Naive thymus-derived CD4-positive, alpha-beta T cell (primary cell): ENCODE measurements around the gene HNMT. TPM values are rescaled to one million over a fixed set of nuclear protein-coding genes. Genes with fewer than 3 reads are reported as not detected.

Source experiments
- ATAC-seq: fragments of 150-1000 bp; cut with Tn5 transposase; 2 replicates; pipeline ENCODE4 v1.10.0; 2021; ENCODE audit warnings: mild to moderate bottlenecking, moderate library complexity
- CTCF ChIA-PET: fragments of 350-600 bp; sonication (Branson Sonifier 250); formaldehyde crosslinking; loops from one replicate; lab custom pipeline; 2021; ENCODE audit warnings: antibody characterized with exemption; lab: Charles Lee
- POLR2A ChIA-PET: fragments of 350-600 bp; sonication (Branson Sonifier 250); formaldehyde crosslinking; loops from one replicate; lab custom pipeline; 2021; ENCODE audit warnings: antibody characterized with exemption, inconsistent platforms; lab: Charles Lee
- DNase-seq, 9 donors: peaks; one replicate each; pipeline versions ENCODE4 v3.0.0 to v3.0.0-alpha.2; 2020 to 2022; ENCODE audit warnings: mixed read lengths in 1 of 9
- H3K27ac ChIP-seq: one replicate; pipeline ENCODE4 v1.7.0; 2013; ENCODE audit warnings: mild to moderate bottlenecking, low read depth, low read length, moderate library complexity
- H3K27me3 ChIP-seq, 2 donors: one replicate each; pipeline ENCODE4 v1.7.0; 2013; ENCODE audit warnings: low read length in 2 of 2, mild to moderate bottlenecking in 2 of 2, moderate library complexity in 2 of 2; ENCODE audit not compliant: control insufficient read depth in 2 of 2, insufficient read depth in 2 of 2
- H3K36me3 ChIP-seq, 3 experiments: 1 replicate in 2 of 3; 2 replicates in 1 of 3; pipeline ENCODE4 v1.7.0; 2013; ENCODE audit warnings: low read length in 3 of 3, mild to moderate bottlenecking in 3 of 3, moderate library complexity in 1 of 3; ENCODE audit not compliant: insufficient read depth in 3 of 3, control insufficient read depth in 2 of 3
- H3K4me1 ChIP-seq, 2 donors: one replicate each; pipeline ENCODE4 v1.7.0; 2013; ENCODE audit warnings: low read length in 2 of 2, mild to moderate bottlenecking in 2 of 2, moderate library complexity in 1 of 2; ENCODE audit not compliant: control insufficient read depth in 2 of 2, insufficient read depth in 2 of 2
- H3K4me3 ChIP-seq: 2 replicates; pipeline ENCODE4 v1.7.0; 2013; ENCODE audit warnings: mild to moderate bottlenecking, low read length
- H3K9me3 ChIP-seq, 3 experiments: 1 replicate in 2 of 3; 2 replicates in 1 of 3; pipeline ENCODE4 v1.7.0; 2013; ENCODE audit warnings: low read length in 3 of 3; ENCODE audit not compliant: control insufficient read depth in 2 of 3
- H3K27ac Mint-ChIP-seq, 9 donors: one replicate each; pipeline ENCODE4 v1.8.0; 2020 to 2022; ENCODE audit warnings: mixed read lengths in 9 of 9, mild to moderate bottlenecking in 8 of 9, moderate library complexity in 5 of 9, inconsistent platforms in 2 of 9
- H3K27me3 Mint-ChIP-seq, 5 donors: one replicate each; pipeline ENCODE4 v1.8.0; 2021 to 2022; ENCODE audit warnings: mixed read lengths in 5 of 5, mild to moderate bottlenecking in 1 of 5
- H3K36me3 Mint-ChIP-seq, 5 donors: one replicate each; pipeline ENCODE4 v1.8.0; 2020 to 2022; ENCODE audit warnings: mixed read lengths in 5 of 5, mild to moderate bottlenecking in 3 of 5, inconsistent platforms in 1 of 5
- H3K4me1 Mint-ChIP-seq, 7 donors: one replicate each; pipeline ENCODE4 v1.8.0; 2020 to 2022; ENCODE audit warnings: mixed read lengths in 7 of 7, mild to moderate bottlenecking in 3 of 7, inconsistent platforms in 1 of 7
- H3K4me3 Mint-ChIP-seq, 10 donors: one replicate each; pipeline ENCODE4 v1.8.0; 2020 to 2022; ENCODE audit warnings: mild to moderate bottlenecking in 10 of 10, mixed read lengths in 10 of 10, moderate library complexity in 6 of 10, inconsistent platforms in 2 of 10
- H3K9me3 Mint-ChIP-seq, 11 donors: one replicate each; pipeline ENCODE4 v1.8.0; 2020 to 2022; ENCODE audit warnings: mixed read lengths in 11 of 11, mild to moderate bottlenecking in 4 of 11, inconsistent platforms in 1 of 11, moderate library complexity in 1 of 11
- intact Hi-C, 2 donors: fragments of 100-400 bp; cut with micrococcal nuclease; formaldehyde crosslinking; loops; one replicate each; pipeline ENCODE4 v1.15.1; 2023
- polyA plus RNA-seq, 2 donors: library from polyadenylated mRNA; unstranded; fragments of 300-500 nt; fragmentation: Illumina TruSeq; gene quantifications; one replicate each; pipeline ENCODE4 v1.2.3, GENCODE V29; 2021
- total RNA-seq, 6 experiments: library from RNA in 5 of 6; stranded (reverse) in 5 of 6; gene quantifications; 1 replicate in 5 of 6; 2 replicates in 1 of 6; pipeline ENCODE4 v1.2.3 and lab custom pipeline; 2021 to 2026

Gene HNMT
- total and polyA plus RNA-seq, 7 experiments from 2014 or later = 1.1 to 7.5 (median 1.7) TPM; not detected in 3

DNA sequence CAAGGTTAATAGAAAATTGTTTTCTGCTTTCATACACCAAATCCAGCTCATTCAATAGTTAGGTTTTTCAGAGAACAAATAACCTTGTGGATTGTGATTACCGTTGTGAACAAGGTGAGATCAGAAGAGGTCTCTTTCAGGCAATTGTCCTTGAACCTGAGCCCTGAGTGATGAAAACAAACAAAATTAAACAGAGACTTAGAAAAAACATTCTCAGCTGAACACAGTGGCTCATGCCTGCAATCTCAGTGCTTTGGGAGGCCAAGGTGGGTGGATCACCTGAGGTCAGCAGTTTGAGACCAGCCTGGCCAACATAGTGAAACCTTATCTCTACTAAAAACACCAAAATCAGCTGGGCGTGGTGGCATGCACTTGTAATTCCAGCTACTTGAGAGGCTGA lies 68.1 kb downstream of the HNMT start:
- CTCF ChIA-PET = no interaction called here
- H3K4me1 Mint-ChIP-seq = no peaks in the 10 kb centered on the region
- ATAC-seq = no peak
- no peaks in the 10 kb centered on the region for H3K27me3 ChIP-seq
- H3K27ac Mint-ChIP-seq = no peak overlapping the region
- DNase-seq = no peak
- H3K27me3 Mint-ChIP-seq = peaks cover 0 to 7% (median 0%) of the 10 kb centered on the region in 5 donors
- no peaks in the 10 kb centered on the region for H3K4me1 ChIP-seq
- no peaks in the 10 kb centered on the region for H3K36me3 ChIP-seq
- no peak overlapping the region for H3K4me3 Mint-ChIP-seq
- no peak overlapping the region for H3K27ac ChIP-seq
- no peaks in the 10 kb centered on the region for H3K36me3 Mint-ChIP-seq
- H3K4me3 ChIP-seq = no peak overlapping the region
- H3K9me3 Mint-ChIP-seq = peaks cover 0 to 2% (median 0%) of the 10 kb centered on the region in 11 donors
- no peaks in the 10 kb centered on the region for H3K9me3 ChIP-seq
- intact Hi-C loops = no loop called here
- POLR2A ChIA-PET = no interaction called here

- CTCF ChIA-PET = no interaction called here
- H3K36me3 Mint-ChIP-seq = no peaks in the 10 kb centered on the region
- Histone ChIP-seq H3K36me3 (no peaks in the 10 kb centered on the region), H3K4me1 (no peaks in the 10 kb centered on the region), H3K27me3 (no peaks in the 10 kb centered on the region), H3K4me3 (no peak overlapping the region), H3K27ac (no peak overlapping the region), H3K9me3 (no peaks in the 10 kb centered on the region)
- intact Hi-C loops = no loop called here
- H3K27me3 Mint-ChIP-seq = peaks cover 0 to 7% (median 0%) of the 10 kb centered on the region in 5 donors
- POLR2A ChIA-PET = no interaction called here
- no peaks in the 10 kb centered on the region for H3K4me1 Mint-ChIP-seq
- DNase-seq (no peak), ATAC-seq (no peak)
- no peak overlapping the region for H3K27ac Mint-ChIP-seq
- peaks cover 0 to 2% (median 0%) of the 10 kb centered on the region in 11 donors for H3K9me3 Mint-ChIP-seq
- H3K4me3 Mint-ChIP-seq = no peak overlapping the region
These were observed 70.3 kb downstream of the HNMT start for GRCh38 chr2:138034536-138034935.

GRCh38 chr2:138035608-138036217 lies 71.4 kb downstream of the HNMT start:
- Histone ChIP-seq H3K27ac (no peak overlapping the region), H3K36me3 (no peaks in the 10 kb centered on the region), H3K4me1 (no peaks in the 10 kb centered on the region), H3K27me3 (no peaks in the 10 kb centered on the region), H3K9me3 (no peaks in the 10 kb centered on the region), H3K4me3 (no peak overlapping the region)
- intact Hi-C loops = no loop called here
- no peak for ATAC-seq
- H3K9me3 Mint-ChIP-seq = peaks cover 0 to 3% (median 0%) of the 10 kb centered on the region in 11 donors
- H3K27me3 Mint-ChIP-seq = peaks cover 0 to 7% (median 0%) of the 10 kb centered on the region in 5 donors
- no peaks in the 10 kb centered on the region for H3K4me1 Mint-ChIP-seq
- H3K36me3 Mint-ChIP-seq = no peaks in the 10 kb centered on the region
- ChIA-PET POLR2A (no interaction called here), CTCF (interaction anchor here (0.6 to 0.7 kb wide), 2 partner anchors 313 to 682 kb away, joined by 3 read pairs; no protein-coding TSS in a partner anchor)
- DNase-seq = no peak
- no peak overlapping the region for H3K27ac Mint-ChIP-seq
- H3K4me3 Mint-ChIP-seq = no peak overlapping the region

GRCh38 chr2:138036522-138036921 lies 72.2 kb downstream of the HNMT start:
- H3K27ac ChIP-seq = no peak overlapping the region

DNA sequence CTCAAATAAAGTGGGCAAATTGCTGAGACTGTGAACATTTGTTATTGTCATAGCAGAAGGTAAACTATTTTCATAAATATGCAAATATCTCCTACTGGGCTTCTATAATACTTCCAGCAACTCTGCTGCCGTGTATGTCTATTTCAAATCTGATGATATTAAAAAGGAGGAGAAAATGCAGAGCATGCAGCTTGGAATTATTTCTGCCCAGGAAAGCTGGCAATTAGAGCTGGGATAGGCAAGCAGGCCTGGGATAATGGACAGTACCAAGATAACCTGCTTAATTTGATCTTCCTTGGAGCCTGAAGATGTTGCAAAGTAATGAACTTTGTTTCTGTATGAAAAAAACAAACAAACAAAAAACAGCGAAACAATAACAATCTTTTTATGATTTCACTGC lies 72.8 kb downstream of the HNMT start:
- no peak for DNase-seq
- CTCF ChIA-PET = no interaction called here

More at GRCh38 chr2:138036522-138036921, 72.2 kb downstream of the HNMT start:
- peaks cover 0 to 6% (median 0%) of the 10 kb centered on the region in 11 donors for H3K9me3 Mint-ChIP-seq
- intact Hi-C loops = no loop called here
- no peak for DNase-seq
- CTCF ChIA-PET = no interaction called here
- H3K27me3 ChIP-seq = no peaks in the 10 kb centered on the region
- POLR2A ChIA-PET = no interaction called here
- ATAC-seq = no peak
- H3K4me3 Mint-ChIP-seq = no peak overlapping the region
- H3K36me3 Mint-ChIP-seq = no peaks in the 10 kb centered on the region
- H3K4me1 ChIP-seq = no peaks in the 10 kb centered on the region
- H3K27ac Mint-ChIP-seq = no peak overlapping the region
- H3K27me3 Mint-ChIP-seq = peaks cover 0 to 7% (median 0%) of the 10 kb centered on the region in 5 donors
- H3K36me3 ChIP-seq = no peaks in the 10 kb centered on the region
- no peaks in the 10 kb centered on the region for H3K4me1 Mint-ChIP-seq
- H3K9me3 ChIP-seq = no peaks in the 10 kb centered on the region
- H3K4me3 ChIP-seq = no peak overlapping the region

GRCh38 chr2:138040616-138041015 lies 76.3 kb downstream of the HNMT start:
- Mint-ChIP-seq H3K4me3 (no peak overlapping the region), H3K4me1 (no peaks in the 10 kb centered on the region), H3K27ac (no peak overlapping the region), H3K9me3 (peaks cover 0 to 23% (median 11%) of the 10 kb centered on the region in 11 donors), H3K36me3 (peaks cover 0 to 5% (median 0%) of the 10 kb centered on the region in 5 donors), H3K27me3 (peaks cover 0 to 5% (median 4%) of the 10 kb centered on the region in 5 donors)
- CTCF ChIA-PET = no interaction called here
- Histone ChIP-seq H3K9me3 (no peaks in the 10 kb centered on the region), H3K27ac (no peak overlapping the region), H3K4me1 (no peaks in the 10 kb centered on the region), H3K27me3 (no peaks in the 10 kb centered on the region), H3K4me3 (no peak overlapping the region), H3K36me3 (no peaks in the 10 kb centered on the region)
- ATAC-seq = no peak
- no peak for DNase-seq
- intact Hi-C loops = no loop called here
- POLR2A ChIA-PET = no interaction called here

More for the DNA sequence above, 72.8 kb downstream of the HNMT start:
- intact Hi-C loops = no loop called here
- Mint-ChIP-seq H3K9me3 (peaks cover 0 to 6% (median 0%) of the 10 kb centered on the region in 11 donors), H3K27me3 (peaks cover 0 to 7% (median 0%) of the 10 kb centered on the region in 5 donors), H3K4me1 (no peaks in the 10 kb centered on the region), H3K4me3 (no peak overlapping the region), H3K27ac (no peak overlapping the region), H3K36me3 (no peaks in the 10 kb centered on the region)
- Histone ChIP-seq H3K27me3 (no peaks in the 10 kb centered on the region), H3K4me1 (no peaks in the 10 kb centered on the region), H3K27ac (no peak overlapping the region), H3K4me3 (no peak overlapping the region), H3K36me3 (no peaks in the 10 kb centered on the region), H3K9me3 (no peaks in the 10 kb centered on the region)
- POLR2A ChIA-PET = no interaction called here
- no peak for ATAC-seq

- H3K4me1 Mint-ChIP-seq = no peaks in the 10 kb centered on the region
- H3K9me3 ChIP-seq = no peaks in the 10 kb centered on the region
- H3K27ac Mint-ChIP-seq = no peak overlapping the region
- no peak for DNase-seq
- H3K4me3 Mint-ChIP-seq = no peak overlapping the region
- H3K27ac ChIP-seq = no peak overlapping the region
- ChIA-PET POLR2A (no interaction called here), CTCF (no interaction called here)
- H3K27me3 Mint-ChIP-seq = peaks cover 0 to 9% (median 5%) of the 10 kb centered on the region in 5 donors
- H3K4me1 ChIP-seq = no peaks in the 10 kb centered on the region
- intact Hi-C loops = no loop called here
- no peaks in the 10 kb centered on the region for H3K36me3 ChIP-seq
- H3K9me3 Mint-ChIP-seq = peaks cover 0 to 23% (median 11%) of the 10 kb centered on the region in 11 donors
- peaks cover 0 to 5% (median 0%) of the 10 kb centered on the region in 5 donors for H3K36me3 Mint-ChIP-seq
- H3K4me3 ChIP-seq = no peak overlapping the region
- no peak for ATAC-seq
- no peaks in the 10 kb centered on the region for H3K27me3 ChIP-seq
These were observed 78.0 kb downstream of the HNMT start for GRCh38 chr2:138042311-138042710.
